Measurements from ENCODE around the gene IDE.

- no peak for TF ChIP-seq FOXM1 (IDR thresholded peaks at IDR 0.05; ENCODE audit: borderline replicate concordance, low read depth)
- no peak for TF ChIP-seq EP300 (IDR thresholded peaks at IDR 0.05; ENCODE audit: borderline replicate concordance)
- TF ChIP-seq YY1 (IDR thresholded peaks at IDR 0.05; ENCODE audit: low read depth): no peak
- no peak for TF ChIP-seq REST (IDR thresholded peaks at IDR 0.05; ENCODE audit: low read depth)
Observed at GRCh38 chr10:92619368-92619767, 45.5 kb upstream of the IDE start.

Measured in Ishikawa (cell line).